ENCODE data around the gene GFER. TPM values are rescaled to one million over a fixed set of nuclear protein-coding genes. Genes with fewer than 3 reads are reported as not detected.

The GFER gene
- total and polyA plus RNA-seq, 9 of the 15 experiments (the other 6 are each of a cell fraction or from before 2014, with no cell fraction given) = 4.3 to 53.7 (median 19.8) TPM

DNA sequence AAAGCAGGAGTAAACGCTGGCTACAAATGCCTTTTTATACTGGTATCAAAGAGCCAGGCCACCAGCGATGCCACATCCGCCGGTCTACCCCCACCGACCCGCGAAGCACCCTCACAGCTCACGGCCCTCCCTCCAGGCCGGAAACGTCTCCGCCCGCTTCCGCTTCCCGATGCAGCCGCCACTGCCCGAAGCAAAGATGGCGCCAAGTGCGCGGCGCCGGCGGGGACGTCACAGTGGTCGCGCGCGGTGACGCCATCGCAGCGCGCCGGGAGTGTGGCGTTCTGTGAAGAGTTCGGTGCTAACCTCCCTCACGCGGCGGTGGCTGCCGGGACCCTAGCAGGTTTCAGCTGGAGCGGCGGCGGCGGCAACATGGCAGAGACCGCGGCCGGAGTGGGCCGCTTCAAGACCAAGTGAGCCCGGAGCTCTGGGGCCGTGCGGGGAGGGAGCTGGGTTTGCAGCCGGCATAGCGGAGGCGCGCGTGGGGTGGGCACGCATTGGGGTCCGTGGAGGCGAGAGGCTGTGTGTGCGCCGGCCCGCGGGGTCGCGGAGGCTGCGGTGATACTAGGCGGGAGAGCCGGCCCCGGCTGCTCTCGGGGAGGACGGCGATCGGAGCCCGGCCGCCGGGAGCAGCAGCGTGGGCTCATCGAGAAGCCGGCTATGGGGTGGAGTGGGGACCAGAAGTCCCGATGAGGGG is 12.1 kb upstream of the GFER start, which contains the start of gene TBL3 (continued):
- TF ChIP-seq NONO (IDR thresholded peaks at IDR 0.05; ENCODE audit: low read depth in 2 of 2, low read length in 1 of 2) (peak in 1 of 2 experiments; percentile 26; a peak in 1 of 4 replicates), TAF9B (IDR thresholded peaks at IDR 0.05; ENCODE audit: partially characterized antibody) (peak; percentile 69), ZNF134 (CRISPR knock-in tag; conservative IDR thresholded peaks at IDR 0.05) (peak; percentile 57), SMARCA5 (IDR thresholded peaks at IDR 0.05) (no peak), CTBP1 (IDR thresholded peaks at IDR 0.05; ENCODE audit: borderline replicate concordance) (peak; percentile 74; the same call in 1 of the 2 replicates), TAF15 (IDR thresholded peaks at IDR 0.05; ENCODE audit: low read depth, low read length) (no peak), TEAD1 (CRISPR knock-in tag; IDR thresholded peaks at IDR 0.05) (no peak; a peak in 1 of 4 replicates), RBFOX2 (IDR thresholded peaks at IDR 0.05; ENCODE audit: low read depth, low read length) (peak; percentile 91), SMAD4 (CRISPR knock-in tag; conservative IDR thresholded peaks at IDR 0.05) (peak; percentile 81), SNRNP70 (optimal IDR thresholded peaks at IDR 0.05; ENCODE audit: low read depth, low read length) (no peak), TEAD4 (IDR thresholded peaks at IDR 0.05; ENCODE audit: low read length) (0 out of 2 replicates have a peak, but pooled peaks have one; percentile 9), TEAD4 (CRISPR knock-in tag; IDR thresholded peaks at IDR 0.05; ENCODE audit: borderline replicate concordance) (no peak), ZNF384 (IDR thresholded peaks at IDR 0.05; ENCODE audit: low read depth, low read length) (peak; percentile 43; the same call in 1 of the 2 replicates), BRD4 (IDR thresholded peaks at IDR 0.05) (no peak), BRD9 (IDR thresholded peaks at IDR 0.05; ENCODE audit: low read depth, partially characterized antibody) (no peak), SMAD3 (CRISPR knock-in tag; conservative IDR thresholded peaks at IDR 0.05) (peak; percentile 69; the same call in 1 of the 2 replicates), PURB (CRISPR knock-in tag; IDR thresholded peaks at IDR 0.05; ENCODE audit: low read depth) (no peak), EWSR1 (IDR thresholded peaks at IDR 0.05; ENCODE audit: borderline replicate concordance, low read depth, partially characterized antibody) (no peak)
- TF ChIP-seq, protein P1, sequence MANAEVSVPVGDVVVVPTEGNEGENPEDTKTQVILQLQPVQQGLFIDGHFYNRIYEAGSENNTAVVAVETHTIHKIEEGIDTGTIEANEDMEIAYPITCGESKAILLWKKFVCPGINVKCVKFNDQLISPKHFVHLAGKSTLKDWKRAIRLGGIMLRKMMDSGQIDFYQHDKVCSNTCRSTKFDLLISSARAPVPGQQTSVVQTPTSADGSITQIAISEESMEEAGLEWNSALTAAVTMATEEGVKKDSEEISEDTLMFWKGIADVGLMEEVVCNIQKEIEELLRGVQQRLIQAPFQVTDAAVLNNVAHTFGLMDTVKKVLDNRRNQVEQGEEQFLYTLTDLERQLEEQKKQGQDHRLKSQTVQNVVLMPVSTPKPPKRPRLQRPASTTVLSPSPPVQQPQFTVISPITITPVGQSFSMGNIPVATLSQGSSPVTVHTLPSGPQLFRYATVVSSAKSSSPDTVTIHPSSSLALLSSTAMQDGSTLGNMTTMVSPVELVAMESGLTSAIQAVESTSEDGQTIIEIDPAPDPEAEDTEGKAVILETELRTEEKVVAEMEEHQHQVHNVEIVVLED (CRISPR knock-in tag; IDR thresholded peaks at IDR 0.05) = peak; percentile 90
- TF ChIP-seq, protein P2, sequence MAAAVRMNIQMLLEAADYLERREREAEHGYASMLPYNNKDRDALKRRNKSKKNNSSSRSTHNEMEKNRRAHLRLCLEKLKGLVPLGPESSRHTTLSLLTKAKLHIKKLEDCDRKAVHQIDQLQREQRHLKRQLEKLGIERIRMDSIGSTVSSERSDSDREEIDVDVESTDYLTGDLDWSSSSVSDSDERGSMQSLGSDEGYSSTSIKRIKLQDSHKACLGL (CRISPR knock-in tag; IDR thresholded peaks at IDR 0.05; ENCODE audit: borderline replicate concordance, poor library complexity, severe bottlenecking) = peak; percentile 64
- TF ChIP-seq, protein P3, sequence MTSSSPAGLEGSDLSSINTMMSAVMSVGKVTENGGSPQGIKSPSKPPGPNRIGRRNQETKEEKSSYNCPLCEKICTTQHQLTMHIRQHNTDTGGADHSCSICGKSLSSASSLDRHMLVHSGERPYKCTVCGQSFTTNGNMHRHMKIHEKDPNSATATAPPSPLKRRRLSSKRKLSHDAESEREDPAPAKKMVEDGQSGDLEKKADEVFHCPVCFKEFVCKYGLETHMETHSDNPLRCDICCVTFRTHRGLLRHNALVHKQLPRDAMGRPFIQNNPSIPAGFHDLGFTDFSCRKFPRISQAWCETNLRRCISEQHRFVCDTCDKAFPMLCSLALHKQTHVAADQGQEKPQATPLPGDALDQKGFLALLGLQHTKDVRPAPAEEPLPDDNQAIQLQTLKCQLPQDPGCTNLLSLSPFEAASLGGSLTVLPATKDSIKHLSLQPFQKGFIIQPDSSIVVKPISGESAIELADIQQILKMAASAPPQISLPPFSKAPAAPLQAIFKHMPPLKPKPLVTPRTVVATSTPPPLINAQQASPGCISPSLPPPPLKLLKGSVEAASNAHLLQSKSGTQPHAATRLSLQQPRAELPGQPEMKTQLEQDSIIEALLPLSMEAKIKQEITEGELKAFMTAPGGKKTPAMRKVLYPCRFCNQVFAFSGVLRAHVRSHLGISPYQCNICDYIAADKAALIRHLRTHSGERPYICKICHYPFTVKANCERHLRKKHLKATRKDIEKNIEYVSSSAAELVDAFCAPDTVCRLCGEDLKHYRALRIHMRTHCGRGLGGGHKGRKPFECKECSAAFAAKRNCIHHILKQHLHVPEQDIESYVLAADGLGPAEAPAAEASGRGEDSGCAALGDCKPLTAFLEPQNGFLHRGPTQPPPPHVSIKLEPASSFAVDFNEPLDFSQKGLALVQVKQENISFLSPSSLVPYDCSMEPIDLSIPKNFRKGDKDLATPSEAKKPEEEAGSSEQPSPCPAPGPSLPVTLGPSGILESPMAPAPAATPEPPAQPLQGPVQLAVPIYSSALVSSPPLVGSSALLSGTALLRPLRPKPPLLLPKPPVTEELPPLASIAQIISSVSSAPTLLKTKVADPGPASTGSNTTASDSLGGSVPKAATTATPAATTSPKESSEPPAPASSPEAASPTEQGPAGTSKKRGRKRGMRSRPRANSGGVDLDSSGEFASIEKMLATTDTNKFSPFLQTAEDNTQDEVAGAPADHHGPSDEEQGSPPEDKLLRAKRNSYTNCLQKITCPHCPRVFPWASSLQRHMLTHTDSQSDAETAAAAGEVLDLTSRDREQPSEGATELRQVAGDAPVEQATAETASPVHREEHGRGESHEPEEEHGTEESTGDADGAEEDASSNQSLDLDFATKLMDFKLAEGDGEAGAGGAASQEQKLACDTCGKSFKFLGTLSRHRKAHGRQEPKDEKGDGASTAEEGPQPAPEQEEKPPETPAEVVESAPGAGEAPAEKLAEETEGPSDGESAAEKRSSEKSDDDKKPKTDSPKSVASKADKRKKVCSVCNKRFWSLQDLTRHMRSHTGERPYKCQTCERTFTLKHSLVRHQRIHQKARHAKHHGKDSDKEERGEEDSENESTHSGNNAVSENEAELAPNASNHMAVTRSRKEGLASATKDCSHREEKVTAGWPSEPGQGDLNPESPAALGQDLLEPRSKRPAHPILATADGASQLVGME (CRISPR knock-in tag; IDR thresholded peaks at IDR 0.05) = no peak; the same call in 1 of the 2 replicates
